ENCODE results near the gene KIF26B.

DNA sequence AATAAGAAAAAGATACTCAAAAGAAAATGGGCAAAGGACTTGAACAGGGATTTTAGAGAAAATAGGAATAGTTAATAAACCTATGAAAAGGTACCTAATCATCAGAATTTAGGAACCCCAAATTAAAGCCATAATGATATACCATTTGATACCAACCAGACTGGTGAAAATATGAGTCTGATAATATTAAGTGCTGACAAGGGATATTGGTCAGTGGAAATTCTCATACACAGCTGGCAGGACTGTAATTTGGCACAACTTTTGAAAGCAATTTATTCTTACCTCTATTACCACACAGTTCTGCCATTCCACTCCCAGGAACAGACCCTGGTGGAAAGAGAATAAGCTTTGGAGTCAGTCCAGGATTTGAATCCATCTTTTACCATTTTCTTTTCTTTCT is 111.3 kb downstream of the KIF26B start:
- TF ChIP-seq EZH2phosphoT487 (IDR thresholded peaks at IDR 0.05; ENCODE audit: borderline replicate concordance, low read length): no peak
- TF ChIP-seq, protein P1, sequence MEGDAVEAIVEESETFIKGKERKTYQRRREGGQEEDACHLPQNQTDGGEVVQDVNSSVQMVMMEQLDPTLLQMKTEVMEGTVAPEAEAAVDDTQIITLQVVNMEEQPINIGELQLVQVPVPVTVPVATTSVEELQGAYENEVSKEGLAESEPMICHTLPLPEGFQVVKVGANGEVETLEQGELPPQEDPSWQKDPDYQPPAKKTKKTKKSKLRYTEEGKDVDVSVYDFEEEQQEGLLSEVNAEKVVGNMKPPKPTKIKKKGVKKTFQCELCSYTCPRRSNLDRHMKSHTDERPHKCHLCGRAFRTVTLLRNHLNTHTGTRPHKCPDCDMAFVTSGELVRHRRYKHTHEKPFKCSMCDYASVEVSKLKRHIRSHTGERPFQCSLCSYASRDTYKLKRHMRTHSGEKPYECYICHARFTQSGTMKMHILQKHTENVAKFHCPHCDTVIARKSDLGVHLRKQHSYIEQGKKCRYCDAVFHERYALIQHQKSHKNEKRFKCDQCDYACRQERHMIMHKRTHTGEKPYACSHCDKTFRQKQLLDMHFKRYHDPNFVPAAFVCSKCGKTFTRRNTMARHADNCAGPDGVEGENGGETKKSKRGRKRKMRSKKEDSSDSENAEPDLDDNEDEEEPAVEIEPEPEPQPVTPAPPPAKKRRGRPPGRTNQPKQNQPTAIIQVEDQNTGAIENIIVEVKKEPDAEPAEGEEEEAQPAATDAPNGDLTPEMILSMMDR (conservative IDR thresholded peaks at IDR 0.05; ENCODE audit: low read depth, low read length): no peak
